Lung (tissue), 12 donors: ENCODE data around the gene GON7. TPM values are rescaled to one million over a fixed set of nuclear protein-coding genes. Genes with fewer than 3 reads are reported as not detected.
"Not testable (repeated sequence)": the region's sequence is repeated elsewhere in the genome, so short reads cannot be mapped to it uniquely, and the experiment has no call there.

ENCODE experiments used
- ATAC-seq: fragments of 200-7000 bp; cut with Tn5 transposase; one replicate; pipeline ENCODE4 v1.9.1; 2020; ENCODE audit warnings: moderate number of reproducible peaks; ENCODE audit not compliant: insufficient read depth, low FRiP score
- DNase-seq, 3 donors: peaks; one replicate each; pipeline ENCODE4 v3.0.0-alpha.2; 2013 to 2017
- H3K27ac ChIP-seq, 2 donors: one replicate each; pipeline ENCODE4 v1.5.1; 2013; ENCODE audit warnings: mild to moderate bottlenecking in 2 of 2, moderate library complexity in 2 of 2, control low read depth in 1 of 2, inconsistent platforms in 1 of 2, low read depth in 1 of 2, low read length in 1 of 2
- H3K27me3 ChIP-seq, 3 donors: one replicate each; pipeline ENCODE4 v1.5.1; 2013; ENCODE audit warnings: low read length in 2 of 3; ENCODE audit not compliant: control insufficient read depth in 3 of 3, insufficient read depth in 3 of 3
- H3K36me3 ChIP-seq, 4 donors: one replicate each; pipeline ENCODE4 v1.5.1; 2013; ENCODE audit warnings: low read length in 4 of 4, mild to moderate bottlenecking in 1 of 4, moderate library complexity in 1 of 4; ENCODE audit not compliant: control insufficient read depth in 4 of 4, insufficient read depth in 4 of 4
- H3K4me1 ChIP-seq, 5 donors: one replicate each; pipeline ENCODE4 v1.5.1; 2013; ENCODE audit warnings: low read length in 5 of 5, mild to moderate bottlenecking in 2 of 5, moderate library complexity in 1 of 5; ENCODE audit not compliant: control insufficient read depth in 5 of 5, insufficient read depth in 5 of 5
- H3K4me3 ChIP-seq: one replicate; pipeline ENCODE4 v1.5.1; 2013; ENCODE audit warnings: mild to moderate bottlenecking, control low read depth, moderate library complexity
- H3K9ac ChIP-seq, 2 donors: one replicate each; pipeline ENCODE4 v1.5.1; 2013; ENCODE audit warnings: low read length in 2 of 2, control low read depth in 1 of 2; ENCODE audit not compliant: insufficient read depth in 1 of 2
- H3K9me3 ChIP-seq, 4 donors: one replicate each; pipeline ENCODE4 v1.5.1; 2013; ENCODE audit warnings: low read length in 3 of 4, mild to moderate bottlenecking in 1 of 4, moderate library complexity in 1 of 4; ENCODE audit not compliant: control insufficient read depth in 4 of 4, insufficient read depth in 3 of 4
- CTCF ChIP-seq: IDR thresholded peaks from 2 replicates; pipeline ENCODE4 v1.5.1; 2012; ENCODE audit warnings: mild to moderate bottlenecking; ENCODE audit errors: control extremely low read depth, extremely low read depth
- WGBS, 2 donors: extraction: QIAGEN DNeasy Blood & Tissue Kit; methylation state at CpG; one replicate each; pipeline ENCODE4 v1.1.7; 2013; 5-methylcytosine and 5-hydroxymethylcytosine counted together
- polyA plus RNA-seq, 2 donors: library from polyadenylated mRNA; stranded (reverse); fragments of 200-250 nt; gene quantifications; one replicate each; pipeline ENCODE4 v1.2.1, GENCODE V29; 2013
- total RNA-seq, 2 donors: library from RNA; depleted of rRNA in 1 of 2; stranded (reverse); fragments of >200 nt in 1 of 2; gene quantifications; one replicate each; pipeline ENCODE4 v1.2.1, GENCODE V29; 2014 to 2021
- donor health status: control.
- donor health status: control.
- donor health status: Bipolar disorder and iron deficiency.
- donor health status: healthy.
- donor health status: DM: yes; HTN: yes; CAD: no.

Gene GON7
- total and polyA plus RNA-seq, 4 donors: 20.7 to 24.3 (median 21.7) TPM

DNA sequence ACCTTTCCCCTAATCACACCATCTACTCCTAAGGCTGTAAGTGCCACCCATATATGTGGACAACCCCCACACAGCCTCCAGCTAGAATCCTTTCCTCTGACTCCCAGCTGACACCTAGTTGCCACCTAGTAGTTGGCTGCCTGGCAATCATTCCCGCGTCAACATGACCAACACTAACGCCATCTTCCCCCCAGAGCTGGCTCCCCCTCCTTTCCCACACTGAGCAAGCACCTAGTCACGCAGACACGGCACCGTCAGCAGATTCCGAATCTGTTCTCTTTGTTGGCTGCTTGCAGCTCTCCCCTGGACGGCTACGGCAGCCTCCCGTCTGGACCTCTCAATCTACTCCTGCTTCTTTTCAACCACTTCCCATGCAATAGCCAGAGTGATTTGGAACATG lies 27.9 kb upstream of the GON7 start:
- peaks cover 0 to 4% (median 0%) of the 10 kb centered on the region in 5 donors for H3K4me1 ChIP-seq

DNA sequence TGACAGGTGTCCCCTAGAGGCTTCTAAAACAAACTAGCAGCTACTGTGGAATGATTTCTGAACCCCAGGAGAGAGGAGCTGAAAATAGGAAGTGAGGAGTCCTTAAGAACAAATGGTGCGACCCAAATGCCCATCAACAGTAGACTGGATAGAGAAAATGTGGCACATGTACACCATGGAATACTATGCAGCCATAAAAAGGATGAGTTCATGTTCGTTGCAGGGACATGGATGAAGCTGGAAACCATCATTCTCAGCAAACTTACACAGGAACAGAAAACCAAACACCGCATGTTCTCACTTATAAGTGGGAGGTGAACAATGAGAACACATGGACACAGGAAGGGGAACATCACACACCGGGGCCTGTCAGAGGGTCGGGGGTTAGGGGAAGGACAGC lies 26.2 kb upstream of the GON7 start:
- not testable (repeated sequence) for H3K9ac ChIP-seq, H3K36me3 ChIP-seq, H3K9me3 ChIP-seq, H3K27ac ChIP-seq, DNase-seq, H3K4me3 ChIP-seq, H3K4me1 ChIP-seq, ATAC-seq, H3K27me3 ChIP-seq
- 88 to 92% methylated on average over 5 of the region's 5 CpGs for WGBS, 2 donors

More for the DNA sequence above, 27.9 kb upstream of the GON7 start:
- Histone ChIP-seq H3K9me3 (peaks cover 0 to 4% (median 0%) of the 10 kb centered on the region in 4 donors), H3K36me3 (no peaks in the 10 kb centered on the region), H3K27ac (no peak overlapping the region), H3K9ac (no peak overlapping the region), H3K27me3 (no peaks in the 10 kb centered on the region), H3K4me3 (no peak overlapping the region)
- ATAC-seq (no peak), DNase-seq (no peak)
- WGBS, 2 donors: 55 to 68% methylated on average over 10 of the region's 10 CpGs
- no peak for TF ChIP-seq CTCF

GRCh38 chr14:93232159-93232558 lies 25.3 kb upstream of the GON7 start:
- 69 to 75% methylated on average over 17 of the region's 17 CpGs for WGBS, 2 donors
- H3K4me3 ChIP-seq: no peak overlapping the region
- H3K9ac ChIP-seq: no peak overlapping the region

More at GRCh38 chr14:93232159-93232558, 25.3 kb upstream of the GON7 start:
- no peak overlapping the region for H3K27ac ChIP-seq
- peaks cover 0 to 4% (median 0%) of the 10 kb centered on the region in 5 donors for H3K4me1 ChIP-seq
- TF ChIP-seq CTCF: no peak
- DNase-seq (no peak), ATAC-seq (no peak)
- H3K27me3 ChIP-seq: no peaks in the 10 kb centered on the region
- peaks cover 0 to 4% (median 0%) of the 10 kb centered on the region in 4 donors for H3K9me3 ChIP-seq
- H3K36me3 ChIP-seq: peaks cover 8 to 12% (median 11%) of the 10 kb centered on the region in 4 donors
